GM13977 (cell line): ENCODE data around the gene SLC37A1.
A peak's percentile ranks its signal among the peaks of the same experiment; 100 is the strongest.

ENCODE experiments used
- DNase-seq: peaks from one replicate; pipeline ENCODE4 v3.0.0; 2012; ENCODE audit warnings: low spot score
- CTCF ChIP-seq: IDR thresholded peaks from 2 replicates; pipeline ENCODE4 v1.5.1; 2012; ENCODE audit warnings: mild to moderate bottlenecking, control low read depth; ENCODE audit not compliant: insufficient read depth; ENCODE audit errors: extremely low read depth, missing control alignments
- in situ Hi-C: fragments of 300-500 bp; cut with MboI; formaldehyde crosslinking; loops from one replicate; pipeline ENCODE4 v1.12.0; 2022; ENCODE audit warnings: low sequenced_read_pairs, low pct_unique_long_range_greater_than_20kb, mixed read lengths, inconsistent platforms; ENCODE audit not compliant: unreplicated experiment

SLC37A1 gene

GRCh38 chr21:42474043-42474831, 39.4 kb upstream of the SLC37A1 start:
- in situ Hi-C loops = no loop called here
- DNase-seq = peak; percentile 69
- peak; percentile 15 for TF ChIP-seq CTCF

- in situ Hi-C loops = no loop called here
- DNase-seq = no peak
- no peak for TF ChIP-seq CTCF
Observed at GRCh38 chr21:42475036-42475435, 38.6 kb upstream of the SLC37A1 start.

GRCh38 chr21:42475526-42476387, 37.9 kb upstream of the SLC37A1 start:
- in situ Hi-C loops = no loop called here
- TF ChIP-seq CTCF = no peak
- no peak for DNase-seq

- no peak for DNase-seq
- no peak for TF ChIP-seq CTCF
- in situ Hi-C loops = no loop called here
Observed at GRCh38 chr21:42476388-42477331, 37.0 kb upstream of the SLC37A1 start.

GRCh38 chr21:42478504-42478903, 35.1 kb upstream of the SLC37A1 start:
- DNase-seq = no peak
- no peak for TF ChIP-seq CTCF
- in situ Hi-C loops = no loop called here

GRCh38 chr21:42479582-42479981, 34.1 kb upstream of the SLC37A1 start:
- in situ Hi-C loops = no loop called here
- TF ChIP-seq CTCF = no peak
- DNase-seq = no peak
